ENCODE data around the gene MICA. TPM values are rescaled to one million over a fixed set of nuclear protein-coding genes. Genes with fewer than 3 reads are reported as not detected.

Gene MICA
- total RNA-seq, result 10 to 100 TPM; 16.1 to 22.8 TPM

DNA sequence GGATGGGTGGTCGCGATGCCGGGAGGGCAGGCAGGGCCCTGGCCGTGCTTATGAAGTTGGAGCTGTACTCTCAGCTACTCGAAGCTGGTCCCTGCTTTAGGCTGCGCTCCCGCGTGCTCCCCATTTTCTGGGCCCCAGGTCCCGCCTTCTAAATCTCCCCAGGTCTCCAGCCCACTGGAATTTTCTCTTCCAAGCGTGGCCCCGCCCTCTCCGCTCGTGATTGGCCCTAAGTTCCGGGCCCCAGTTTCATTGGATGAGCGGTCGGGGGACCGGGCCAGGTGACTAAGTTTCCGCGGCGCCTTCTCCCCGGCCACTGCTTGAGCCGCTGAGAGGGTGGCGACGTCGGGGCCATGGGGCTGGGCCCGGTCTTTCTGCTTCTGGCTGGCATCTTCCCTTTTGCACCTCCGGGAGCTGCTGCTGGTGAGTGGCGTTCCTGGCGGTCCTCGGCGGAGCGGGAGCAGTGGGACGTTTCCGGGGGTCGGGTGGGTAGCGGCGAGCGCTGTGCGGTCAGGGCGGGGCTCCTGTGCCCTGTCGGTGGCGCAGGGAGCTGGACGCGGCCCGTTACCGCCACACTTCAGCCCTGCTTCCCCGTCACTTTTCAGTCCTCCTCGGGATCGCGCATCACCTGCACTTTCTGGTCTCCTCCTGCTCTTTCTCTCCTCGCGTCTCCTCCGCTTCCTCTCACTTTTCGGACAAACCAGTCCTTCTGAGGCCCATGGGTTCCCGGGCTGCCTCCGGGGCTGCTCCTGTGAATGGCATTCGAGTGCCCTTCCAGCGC, at the start of gene MICA:
TSS of gene MICA (plus strand) at position 313 of the 778 bp plus-strand sequence. CDS start at position 351, 38 bp downstream.
- H3K4me1 ChIP-seq (replicated peaks), result peaks cover 6% of the 10 kb centered on the region
- intact Hi-C loops (cut with DNase I), result no loop called here

GRCh38 chr6:31354158-31354863, 49.1 kb upstream of the MICA start:
- intact Hi-C loops (cut with DNase I), result no loop called here

More for the DNA sequence above, at the start of gene MICA:
- Histone ChIP-seq H3K36me3 (no peaks in the 10 kb centered on the region), H3K9me3 (no peaks in the 10 kb centered on the region), H3K27ac (peak within 1 kb of the TSS; percentile 88 to 99), H3K4me3 (peak within 1 kb of the TSS; percentile 62 to 63), H3K27me3 (replicated peaks; ENCODE audit: insufficient read depth) (no peaks in the 10 kb centered on the region)
- peak; percentile 94 for DNase-seq (ENCODE audit: low spot score)
- peak; percentile 97 for TF ChIP-seq POLR2AphosphoS5 (IDR thresholded peaks at IDR 0.05)
- TF ChIP-seq, protein P1, sequence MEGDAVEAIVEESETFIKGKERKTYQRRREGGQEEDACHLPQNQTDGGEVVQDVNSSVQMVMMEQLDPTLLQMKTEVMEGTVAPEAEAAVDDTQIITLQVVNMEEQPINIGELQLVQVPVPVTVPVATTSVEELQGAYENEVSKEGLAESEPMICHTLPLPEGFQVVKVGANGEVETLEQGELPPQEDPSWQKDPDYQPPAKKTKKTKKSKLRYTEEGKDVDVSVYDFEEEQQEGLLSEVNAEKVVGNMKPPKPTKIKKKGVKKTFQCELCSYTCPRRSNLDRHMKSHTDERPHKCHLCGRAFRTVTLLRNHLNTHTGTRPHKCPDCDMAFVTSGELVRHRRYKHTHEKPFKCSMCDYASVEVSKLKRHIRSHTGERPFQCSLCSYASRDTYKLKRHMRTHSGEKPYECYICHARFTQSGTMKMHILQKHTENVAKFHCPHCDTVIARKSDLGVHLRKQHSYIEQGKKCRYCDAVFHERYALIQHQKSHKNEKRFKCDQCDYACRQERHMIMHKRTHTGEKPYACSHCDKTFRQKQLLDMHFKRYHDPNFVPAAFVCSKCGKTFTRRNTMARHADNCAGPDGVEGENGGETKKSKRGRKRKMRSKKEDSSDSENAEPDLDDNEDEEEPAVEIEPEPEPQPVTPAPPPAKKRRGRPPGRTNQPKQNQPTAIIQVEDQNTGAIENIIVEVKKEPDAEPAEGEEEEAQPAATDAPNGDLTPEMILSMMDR (IDR thresholded peaks at IDR 0.05), result peak in 2 of 4 experiments; percentile 16 to 19
- TF ChIP-seq POLR2A (IDR thresholded peaks at IDR 0.05), result peak; percentile 93
- WGBS, result under 1% methylated on average over 52 of the region's 58 CpGs

GRCh38 chr6:31354864-31355582, 48.4 kb upstream of the MICA start:
- TF ChIP-seq, protein P1 (IDR thresholded peaks at IDR 0.05), result no peak
- TF ChIP-seq POLR2A (IDR thresholded peaks at IDR 0.05) (no peak), POLR2AphosphoS5 (IDR thresholded peaks at IDR 0.05) (no peak)
- DNase-seq (ENCODE audit: low spot score), result no peak
- intact Hi-C loops (cut with DNase I), result no loop called here
- H3K9me3 ChIP-seq, result no peaks in the 10 kb centered on the region
- H3K27me3 ChIP-seq (replicated peaks; ENCODE audit: insufficient read depth), result no peaks in the 10 kb centered on the region
- no peak overlapping the region for H3K27ac ChIP-seq
- H3K4me1 ChIP-seq (replicated peaks), result no peaks in the 10 kb centered on the region
- peak overlapping the region in 1 of 2 donors; percentile 58 for H3K4me3 ChIP-seq
- 71% methylated on average over 11 of the region's 11 CpGs for WGBS
- no peaks in the 10 kb centered on the region for H3K36me3 ChIP-seq

More at GRCh38 chr6:31354158-31354863, 49.1 kb upstream of the MICA start:
- Histone ChIP-seq H3K4me1 (replicated peaks) (no peaks in the 10 kb centered on the region), H3K27ac (no peak overlapping the region), H3K4me3 (no peak overlapping the region), H3K36me3 (no peaks in the 10 kb centered on the region), H3K9me3 (no peaks in the 10 kb centered on the region), H3K27me3 (replicated peaks; ENCODE audit: insufficient read depth) (no peaks in the 10 kb centered on the region)
- TF ChIP-seq, protein P1 (IDR thresholded peaks at IDR 0.05), result no peak
- WGBS, result 70% methylated on average over 10 of the region's 11 CpGs
- no peak for DNase-seq (ENCODE audit: low spot score)

DNA sequence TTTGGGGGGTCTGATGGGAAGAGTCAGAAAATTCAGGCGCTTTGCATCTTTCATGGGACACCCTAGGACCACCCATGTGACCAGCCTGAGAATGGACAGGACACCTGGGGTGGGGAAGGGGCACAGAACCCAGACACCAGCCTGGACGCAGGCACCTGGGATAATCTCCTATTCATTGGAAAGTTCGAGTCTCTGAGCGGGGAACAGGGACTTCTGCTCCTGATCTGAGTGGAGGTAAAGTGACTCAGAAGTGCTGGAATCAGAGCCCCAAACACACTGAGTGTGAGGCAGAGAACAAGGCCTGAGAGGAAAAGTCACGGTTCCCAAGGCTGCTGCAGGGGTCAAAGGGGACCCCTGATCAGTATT, 47.8 kb upstream of the MICA start:
- Histone ChIP-seq H3K4me3 (peak overlapping the region in 1 of 2 donors; percentile 58), H3K4me1 (replicated peaks) (no peaks in the 10 kb centered on the region), H3K27me3 (replicated peaks; ENCODE audit: insufficient read depth) (no peaks in the 10 kb centered on the region), H3K9me3 (no peaks in the 10 kb centered on the region), H3K27ac (no peak overlapping the region), H3K36me3 (no peaks in the 10 kb centered on the region)
- no peak for DNase-seq (ENCODE audit: low spot score)
- TF ChIP-seq POLR2A (IDR thresholded peaks at IDR 0.05) (no peak), POLR2AphosphoS5 (IDR thresholded peaks at IDR 0.05) (no peak)
- TF ChIP-seq, protein P1 (IDR thresholded peaks at IDR 0.05), result no peak
- intact Hi-C loops (cut with DNase I), result no loop called here
- WGBS, result 85% methylated on average over 5 of the region's 5 CpGs
